HK-2 (cell line): ENCODE measurements around the gene LDAH.

Experiments
- DNase-seq: peaks from one replicate; pipeline ENCODE4 v3.0.0-alpha.2; 2018; ENCODE audit not compliant: unreplicated experiment

LDAH gene

GRCh38 chr2:20682167-20682920 lies 140.6 kb downstream of the LDAH start:
- DNase-seq, result no peak

- no peak for DNase-seq
Measured at GRCh38 chr2:20680744-20681375, 142.0 kb downstream of the LDAH start.

GRCh38 chr2:20678780-20679179 lies 144.1 kb downstream of the LDAH start:
- no peak for DNase-seq

- DNase-seq, result no peak
Measured at GRCh38 chr2:20678086-20678395, 144.9 kb downstream of the LDAH start.

- DNase-seq, result no peak
Measured at GRCh38 chr2:20677301-20678085, 145.4 kb downstream of the LDAH start.

- DNase-seq, result no peak
Measured at GRCh38 chr2:20676353-20677215, 146.3 kb downstream of the LDAH start.

GRCh38 chr2:20675701-20676352 lies 147.1 kb downstream of the LDAH start:
- peak; percentile 39 for DNase-seq

GRCh38 chr2:20674974-20675679 lies 147.8 kb downstream of the LDAH start:
- peak; percentile 75 for DNase-seq

- no peak for DNase-seq
Measured at GRCh38 chr2:20674309-20674965, 148.5 kb downstream of the LDAH start.

- no peak for DNase-seq
Measured at GRCh38 chr2:20673686-20674308, 149.1 kb downstream of the LDAH start.

- DNase-seq, result no peak
Measured at GRCh38 chr2:20672201-20672951, 150.5 kb downstream of the LDAH start.

GRCh38 chr2:20671736-20672080 lies 151.2 kb downstream of the LDAH start:
- no peak for DNase-seq

- DNase-seq, result no peak
Measured at GRCh38 chr2:20671036-20671735, 151.7 kb downstream of the LDAH start.

- no peak for DNase-seq
Measured at GRCh38 chr2:20670315-20671035, 152.4 kb downstream of the LDAH start.

GRCh38 chr2:20669562-20670314 lies 153.2 kb downstream of the LDAH start:
- no peak for DNase-seq

GRCh38 chr2:20668871-20669475 lies 153.9 kb downstream of the LDAH start:
- DNase-seq, result no peak

- DNase-seq, result no peak
Measured at GRCh38 chr2:20668451-20668850, 154.4 kb downstream of the LDAH start.
